Sciatic nerve (tissue), 2 donors: ENCODE results near the gene ZNF260. TPM values are rescaled to one million over a fixed set of nuclear protein-coding genes. Genes with fewer than 3 reads are reported as not detected.
"Not testable (repeated sequence)": the region's sequence is repeated elsewhere in the genome, so short reads cannot be mapped to it uniquely, and the experiment has no call there.

Experiments used
- ATAC-seq: fragments of 200-7000 bp; cut with Tn5 transposase; one replicate; pipeline ENCODE4 v1.9.1; 2020; ENCODE audit warnings: mild to moderate bottlenecking, moderate library complexity
- DNase-seq: peaks from one replicate; pipeline ENCODE4 v3.0.0-alpha.2; 2020; ENCODE audit warnings: low spot score
- intact Hi-C: fragments of 100-400 bp; cut with DNase I; formaldehyde crosslinking; loops from one replicate; pipeline ENCODE4 v1.14.2; 2022
- total RNA-seq: library from RNA; stranded (reverse); fragmentation: NEBNext Ultra II Directional; extraction: Animal tissue kit (Norgen Biotek cat#: 25700); gene quantifications from one replicate; pipeline ENCODE4 v1.2.1, GENCODE V29; 2021
- donor health status: DM: no; HTN: no; CAD: no.
- donor health status: DM: no; HTN: no; CAD: no.

The ZNF260 gene
- total RNA-seq, 1 donor from 2014 or later, result 13.5 TPM

DNA sequence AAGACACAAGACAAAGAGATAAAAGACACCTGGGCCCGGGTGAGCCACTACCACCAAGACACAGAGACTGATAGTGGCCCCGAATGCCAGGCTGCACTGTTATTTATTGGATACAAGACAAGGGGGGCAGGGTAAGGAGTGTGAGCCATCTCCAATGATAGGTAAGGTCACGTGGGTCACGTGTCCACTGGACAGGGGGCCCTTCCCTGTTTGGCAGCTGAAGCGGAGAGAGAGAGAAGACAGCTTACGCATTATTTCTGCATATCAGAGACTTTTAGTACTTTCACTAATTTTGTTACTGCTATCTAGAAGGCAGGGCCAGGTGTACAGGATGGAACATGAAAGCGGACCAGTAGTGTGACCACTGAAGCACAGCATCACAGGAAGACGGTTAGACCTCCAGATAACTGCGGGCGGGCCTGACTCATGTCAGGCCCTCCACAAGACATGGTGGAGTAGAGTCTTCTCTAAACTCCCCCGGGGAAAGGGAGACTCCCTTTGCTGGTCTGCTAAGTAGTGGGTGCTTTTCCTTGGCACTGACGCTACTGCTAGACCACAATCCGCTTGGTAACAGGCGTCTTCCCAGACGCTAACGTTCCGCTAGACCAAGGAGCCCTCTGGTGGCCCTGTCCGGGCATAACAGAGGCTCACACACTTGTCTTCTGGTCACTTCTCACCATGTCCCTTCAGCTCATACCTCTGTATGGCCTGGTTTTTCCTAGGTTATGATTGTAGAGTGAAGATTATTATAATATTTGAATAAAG, 35.2 kb downstream of the ZNF260 start:
- DNase-seq, ATAC-seq, intact Hi-C loops: not testable (repeated sequence)

GRCh38 chr19:36490846-36491245, 37.2 kb downstream of the ZNF260 start:
- intact Hi-C loops, ATAC-seq, DNase-seq: not testable (repeated sequence)

DNA sequence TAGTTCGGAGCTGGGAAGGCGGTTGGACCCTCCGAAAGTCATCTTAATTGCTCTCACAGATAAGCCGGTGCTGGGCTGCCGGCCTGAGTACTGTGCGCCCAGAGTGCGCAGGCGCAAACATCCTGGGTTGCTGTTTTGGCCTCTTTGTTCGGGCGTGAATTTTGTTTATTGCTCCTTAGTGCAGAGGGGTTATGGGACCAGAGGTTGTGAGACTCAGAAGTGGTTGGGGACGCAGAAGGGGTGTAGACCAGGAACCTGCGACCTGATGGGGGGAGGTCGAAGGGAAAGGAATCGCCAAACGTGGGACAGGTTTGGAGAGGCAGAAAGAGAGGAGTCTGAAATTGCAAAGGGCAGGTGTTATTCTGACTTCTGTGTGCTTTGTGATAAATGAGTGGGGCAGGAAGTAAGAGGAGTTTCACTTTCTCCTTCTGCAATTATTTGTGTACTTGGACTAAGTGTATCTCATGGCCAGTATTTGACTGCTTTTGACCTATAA, 38.1 kb downstream of the ZNF260 start:
- ATAC-seq (peak; percentile 94), DNase-seq (no peak)
- intact Hi-C loops, result no loop called here

DNA sequence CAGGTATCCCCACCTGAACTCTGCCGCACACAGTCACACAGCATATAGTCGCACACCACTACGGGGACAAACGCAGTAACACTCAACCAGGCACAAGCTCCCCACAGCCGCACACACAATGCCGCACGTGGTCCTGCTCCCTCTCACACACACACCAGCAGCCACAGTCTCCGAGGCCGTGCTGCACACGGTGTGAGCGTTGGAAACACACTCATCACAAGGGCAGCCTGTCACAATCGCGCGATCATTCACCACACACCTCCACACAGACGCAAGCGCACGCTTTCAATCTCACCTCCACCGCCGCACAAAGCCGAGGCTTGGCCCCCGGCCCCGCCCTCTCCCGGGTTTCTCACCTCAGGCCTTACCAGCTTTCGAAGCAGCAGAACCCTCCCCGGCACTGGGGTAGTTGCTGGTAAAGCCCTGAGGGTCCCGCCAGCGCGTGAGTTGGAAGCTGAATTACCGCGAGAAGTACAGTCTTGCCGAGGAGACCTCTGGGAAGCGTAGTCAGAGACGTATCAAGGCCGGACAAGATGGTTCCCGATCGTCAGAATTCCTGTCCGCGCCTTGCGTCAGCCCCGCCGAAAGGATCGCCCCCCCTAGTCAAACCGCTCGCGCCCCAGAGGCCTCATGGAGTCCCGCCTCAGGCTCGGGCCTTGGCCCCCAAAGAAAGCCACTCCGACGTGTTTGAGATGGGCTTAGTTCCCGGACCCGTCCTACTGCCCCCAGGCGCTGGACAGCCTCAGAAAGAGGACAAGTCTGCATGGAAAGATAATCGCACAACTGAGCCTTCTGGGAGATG, 38.8 kb downstream of the ZNF260 start, which contains the start of gene ZNF566:
Gene ZNF566 (minus strand): TSS at position 444 of the 802 bp plus-strand sequence. CDS start 13,004 bp downstream, outside the sequence.
- peak; percentile 90 for DNase-seq
- peak; percentile 99 for ATAC-seq
- intact Hi-C loops, result no loop called here

DNA sequence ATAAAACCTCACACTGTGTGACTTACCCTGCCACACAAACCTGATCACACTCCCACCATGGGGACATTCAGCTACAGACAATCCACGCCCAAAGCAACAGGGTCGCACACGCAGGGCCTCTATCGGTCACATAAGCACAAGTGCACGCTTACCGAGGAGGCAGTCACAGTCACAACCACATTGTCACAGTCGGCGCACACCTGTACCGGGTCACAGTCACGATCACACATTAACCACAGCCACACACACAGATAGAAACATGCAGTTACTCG, 39.3 kb downstream of the ZNF260 start:
- intact Hi-C loops, result no loop called here
- DNase-seq, result no peak
- peak; percentile 25 for ATAC-seq

DNA sequence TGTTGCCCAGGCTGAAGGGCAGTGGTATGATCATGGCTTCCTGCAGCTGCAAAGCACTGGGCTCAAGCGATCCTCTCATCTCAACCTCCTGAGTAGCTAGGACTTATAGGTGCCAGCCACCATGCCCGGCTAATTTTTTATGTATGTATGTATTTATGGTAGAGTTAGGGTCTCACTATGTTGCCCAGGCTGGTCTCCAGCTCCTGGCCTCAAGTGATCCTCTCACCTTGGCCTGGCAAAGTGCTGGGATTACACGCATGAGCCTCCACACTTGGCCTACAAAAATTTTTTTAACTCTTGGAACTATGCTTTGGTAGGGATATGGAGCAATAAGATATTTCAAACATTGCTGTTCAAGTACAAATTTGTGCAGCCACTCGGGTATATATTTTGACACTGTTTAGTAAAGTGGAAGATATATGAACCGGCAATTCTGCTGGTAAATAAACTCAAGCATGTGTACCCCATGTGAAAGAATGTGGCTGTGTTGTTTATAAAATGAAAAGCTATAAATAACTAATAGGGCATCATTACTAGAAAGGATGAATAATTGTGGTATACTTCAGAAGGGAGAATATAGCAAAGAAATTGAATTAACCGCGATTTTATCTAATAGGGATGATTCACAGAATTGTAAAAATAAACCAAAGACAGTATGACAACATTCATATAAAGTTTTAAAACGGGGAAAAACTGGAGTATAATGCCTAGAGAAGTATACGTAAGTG, 39.8 kb downstream of the ZNF260 start:
- ATAC-seq, result no peak
- intact Hi-C loops, result no loop called here
- no peak for DNase-seq

DNA sequence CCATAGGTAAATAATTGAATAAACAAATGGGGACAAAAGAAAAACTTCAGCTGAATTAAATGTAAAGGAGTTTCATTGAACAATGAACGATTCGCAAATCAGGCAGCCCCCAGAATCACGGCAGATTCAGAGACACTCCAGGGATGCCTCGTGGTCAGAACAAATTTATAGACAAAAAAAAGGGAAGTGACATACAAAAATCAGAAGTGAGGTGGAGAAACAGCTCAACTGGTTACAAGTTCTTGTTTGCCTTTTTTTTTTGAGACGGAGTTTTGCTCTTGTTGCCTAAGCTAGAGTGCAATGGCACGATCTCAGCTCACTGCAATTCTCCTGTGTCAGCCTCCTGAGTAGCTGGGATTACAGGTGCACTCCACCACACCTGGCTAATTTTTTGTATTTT, 44.4 kb downstream of the ZNF260 start:
- intact Hi-C loops, result no loop called here
- DNase-seq (no peak), ATAC-seq (no peak)

- intact Hi-C loops, result no loop called here
- ATAC-seq (no peak), DNase-seq (no peak)
Measured at GRCh38 chr19:36482876-36483275, 45.2 kb downstream of the ZNF260 start.

Other genes with a start within 250 kb of the ZNF260 start
- 11.5 TPM for gene ZFP14, start 149.1 kb downstream of the ZNF260 start, total RNA-seq
- 10.7 TPM for gene ZFP82, start 109.6 kb downstream of the ZNF260 start, total RNA-seq
- gene ZNF566, start 38.7 kb downstream of the ZNF260 start, total RNA-seq, result 19.8 TPM
- 28.1 TPM for gene ZNF529, start 45.0 kb upstream of the ZNF260 start, total RNA-seq
- gene ZNF382, start 77.0 kb upstream of the ZNF260 start, total RNA-seq, result 13.6 TPM
- gene ZNF461, start 138.6 kb upstream of the ZNF260 start, total RNA-seq, result 9.2 TPM
- gene ZNF567, start 159.3 kb upstream of the ZNF260 start, total RNA-seq, result 11.6 TPM
- 4.5 TPM for gene ZNF850, start 244.5 kb upstream of the ZNF260 start, total RNA-seq